HG03342 (cell line): ENCODE results near the gene BEX3.
"Not testable (repeated sequence)": the region's sequence is repeated elsewhere in the genome, so short reads cannot be mapped to it uniquely, and the experiment has no call there.

Experiments used
- ATAC-seq: cut with Tn5 transposase; IDR thresholded peaks from one replicate; pipeline ENCODE4 v1.9.1; 2021; ENCODE audit warnings: mild to moderate bottlenecking, moderate library complexity; ENCODE audit not compliant: unreplicated experiment

The BEX3 gene

DNA sequence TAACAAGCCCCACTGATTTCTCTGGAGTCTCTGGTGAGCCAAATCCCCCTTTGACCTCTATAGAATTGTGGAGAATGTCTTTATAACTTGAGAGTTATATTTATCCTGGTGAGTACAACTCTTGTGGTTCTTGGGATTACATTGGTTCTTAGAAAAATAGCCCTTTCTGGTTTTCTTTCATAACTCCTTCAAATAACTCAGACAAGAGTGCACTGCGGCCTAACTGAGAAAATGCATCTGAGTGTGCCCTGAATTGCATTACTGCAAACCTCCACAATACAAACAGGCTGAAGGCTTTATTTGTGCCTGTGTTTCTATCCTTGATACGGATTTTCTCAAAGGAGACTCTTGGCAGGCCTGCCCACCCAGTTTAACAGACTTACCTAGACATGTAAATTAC is 2.7 kb downstream of the BEX3 start:
- no peak for ATAC-seq

DNA sequence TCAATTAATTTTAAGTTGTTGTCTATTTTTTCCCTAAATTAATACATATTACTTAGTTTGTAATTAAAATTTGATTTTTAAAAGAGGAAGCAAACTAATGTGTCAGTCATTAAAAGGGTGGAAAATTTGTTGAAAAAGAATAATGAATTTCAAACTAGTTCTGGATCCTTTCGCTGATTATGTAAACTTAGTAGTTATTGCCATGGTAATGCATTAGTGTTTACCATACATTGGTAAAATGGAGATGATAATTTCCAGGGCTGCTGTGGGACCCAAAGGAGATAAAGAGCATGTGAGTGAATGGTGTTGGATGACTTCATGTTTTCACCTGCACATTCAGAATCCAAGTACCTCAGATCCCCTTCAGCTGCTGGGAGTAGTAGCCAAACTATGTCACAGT is 6.5 kb downstream of the BEX3 start:
- ATAC-seq, result no peak

DNA sequence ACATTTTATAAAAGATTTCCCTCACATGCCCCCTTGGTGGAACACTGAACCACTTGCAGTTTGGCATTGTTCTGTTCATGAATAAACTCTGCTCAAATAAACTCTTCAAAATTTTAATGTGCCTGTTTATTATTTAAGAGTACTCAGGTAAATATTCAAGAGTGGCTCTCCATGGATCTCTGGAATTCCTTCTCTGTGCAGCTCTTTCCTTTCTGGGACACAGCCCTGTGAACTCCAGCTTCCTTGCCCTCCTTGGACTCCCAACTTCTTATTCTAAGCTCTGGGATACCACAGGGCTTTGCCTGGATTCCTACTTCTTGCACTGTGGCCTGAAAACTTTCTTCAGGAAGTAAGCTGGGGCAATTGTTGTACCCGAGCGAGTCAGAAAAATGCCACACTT is 8.3 kb downstream of the BEX3 start:
- no peak for ATAC-seq

DNA sequence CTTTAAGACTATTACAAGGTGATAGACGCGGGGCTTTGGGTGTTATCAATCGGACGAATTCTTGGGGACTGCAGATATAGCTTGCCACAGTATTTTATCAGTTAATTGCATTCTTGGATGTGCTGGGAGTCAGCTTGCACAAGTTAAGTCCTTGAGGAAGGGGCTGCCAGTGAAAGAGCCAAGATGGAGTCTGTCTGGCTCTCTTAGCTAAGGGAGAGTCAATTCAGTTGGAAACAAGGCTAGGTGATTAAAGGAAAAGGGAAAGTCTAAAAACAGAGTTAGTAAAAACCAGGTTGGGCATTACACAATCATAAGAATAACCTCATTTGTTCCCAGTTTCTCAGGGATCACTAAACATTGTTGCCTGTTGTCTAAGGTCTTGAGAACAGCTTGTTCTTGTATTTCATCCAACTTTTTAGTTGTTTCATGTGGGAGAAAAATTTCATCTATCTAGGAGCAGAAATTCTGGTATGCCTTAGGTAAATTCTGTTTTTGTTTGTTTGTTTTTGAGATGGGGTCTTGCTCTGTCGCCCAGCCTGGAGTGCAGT is 9.0 kb downstream of the BEX3 start:
- not testable (repeated sequence) for ATAC-seq

DNA sequence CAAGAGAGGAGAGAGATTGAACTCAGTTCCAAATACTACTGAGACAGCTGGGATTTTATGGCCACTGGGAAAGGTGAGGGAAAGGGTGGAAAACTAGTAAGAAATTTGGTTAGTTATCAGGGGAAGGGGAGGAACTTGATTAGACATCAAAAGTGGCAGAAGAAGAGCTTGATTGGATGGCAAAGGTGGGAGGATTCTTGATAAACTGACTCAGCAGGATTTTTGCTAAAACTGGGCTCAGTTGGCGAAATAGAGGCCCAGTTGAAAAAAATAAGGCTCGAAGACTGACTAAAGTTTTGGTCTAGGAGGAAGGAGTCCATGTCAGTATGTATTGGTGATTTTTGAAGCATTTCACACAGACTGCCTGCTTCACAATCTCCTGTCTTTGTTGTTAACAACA is 10.0 kb downstream of the BEX3 start:
- ATAC-seq, result no peak

DNA sequence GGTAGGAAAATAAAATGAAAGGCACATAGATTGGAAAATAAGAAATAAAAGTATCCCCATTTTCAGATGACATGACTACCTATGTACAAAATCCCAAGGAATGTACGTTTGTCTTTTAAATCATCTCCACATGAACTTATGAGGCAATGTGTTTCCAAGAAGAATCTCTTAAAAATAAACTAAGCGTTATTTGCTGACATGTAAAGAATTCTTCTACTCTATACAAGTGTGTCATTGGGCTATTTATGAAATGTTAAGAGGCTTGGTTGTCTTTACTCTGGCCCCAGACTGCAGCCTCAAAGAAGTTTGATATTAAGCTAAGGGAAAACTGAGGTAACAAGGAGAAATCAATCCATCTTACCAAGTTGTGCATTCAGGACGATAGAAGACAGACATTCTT is 17.1 kb downstream of the BEX3 start:
- ATAC-seq, result no peak

DNA sequence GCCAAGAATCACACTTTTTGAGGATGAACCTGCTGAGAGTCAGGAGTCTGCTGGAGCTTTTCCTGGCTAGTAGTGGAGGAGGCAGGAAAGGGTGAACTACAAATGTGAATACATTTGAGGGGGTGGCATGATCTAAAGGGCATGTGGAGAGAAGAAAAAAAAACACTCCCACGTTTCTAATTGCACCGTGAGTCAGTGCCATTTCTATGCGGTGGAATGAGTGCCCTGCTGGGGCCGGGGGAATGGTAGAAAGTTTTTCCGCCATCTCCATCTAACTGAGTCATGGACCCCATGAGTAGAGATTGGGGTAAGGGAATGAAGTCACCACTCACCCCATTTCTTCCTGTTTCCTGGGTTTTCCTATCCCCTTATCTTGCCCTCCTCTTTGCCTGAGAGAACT is 19.8 kb downstream of the BEX3 start:
- ATAC-seq, result no peak

DNA sequence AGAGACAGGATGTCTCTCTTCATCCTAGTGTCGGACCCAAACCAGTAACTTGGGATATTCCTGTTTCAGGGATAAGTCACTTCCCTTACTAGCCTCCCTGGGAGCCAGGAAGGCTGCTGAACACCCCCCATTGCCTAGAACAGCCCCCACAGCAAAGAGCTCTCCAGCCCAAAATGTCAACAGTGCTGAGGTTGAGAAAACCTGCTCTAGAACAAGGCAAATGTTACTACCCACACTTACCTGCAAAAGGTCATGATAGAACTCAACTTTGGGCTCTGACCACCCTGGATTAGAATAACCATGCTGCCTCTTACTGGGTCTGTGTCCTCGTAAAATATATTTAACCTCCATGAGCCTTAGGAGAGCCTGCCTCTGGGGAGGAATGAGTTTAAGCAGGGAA is 20.3 kb downstream of the BEX3 start:
- no peak for ATAC-seq

DNA sequence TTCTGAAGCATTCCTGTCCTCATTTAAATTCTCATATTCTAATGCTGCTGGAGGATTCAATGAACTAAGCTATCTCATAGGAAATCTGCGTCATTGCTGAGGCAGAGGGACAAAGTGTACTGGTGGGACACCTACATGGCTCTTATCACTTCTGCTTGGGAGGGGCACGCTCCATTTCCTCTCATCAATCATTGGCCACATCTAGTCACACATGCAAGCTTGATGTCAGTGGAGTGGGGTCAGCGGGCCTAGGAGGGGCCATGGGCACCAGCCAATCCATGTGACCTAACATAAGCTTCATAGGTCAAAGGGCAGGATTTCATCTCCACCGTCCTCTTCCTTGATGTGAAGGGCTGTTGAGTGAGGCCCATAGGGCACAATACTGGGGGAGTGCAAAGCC is 21.4 kb downstream of the BEX3 start:
- no peak for ATAC-seq

DNA sequence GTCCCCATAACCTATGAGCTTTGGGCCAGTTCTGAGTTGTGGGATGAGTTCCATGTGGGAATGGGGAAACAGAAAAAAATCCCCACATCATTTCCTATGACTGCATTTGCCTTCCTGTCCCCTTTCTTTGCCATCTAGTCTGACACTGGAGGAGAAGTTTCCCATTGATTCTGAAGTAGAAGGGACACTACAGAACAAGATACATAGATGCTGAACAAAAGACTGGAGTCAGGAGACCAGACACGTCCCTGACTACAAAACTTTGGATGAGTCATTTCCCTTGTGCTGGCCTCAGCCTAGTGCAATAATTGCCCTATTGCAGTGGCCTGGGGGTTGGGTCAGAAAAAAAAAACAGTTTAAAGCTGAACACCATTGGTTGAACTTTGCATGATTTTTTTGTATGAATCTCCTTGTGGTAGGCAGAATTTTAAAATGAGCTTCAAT is 22.1 kb downstream of the BEX3 start:
- ATAC-seq, result no peak

DNA sequence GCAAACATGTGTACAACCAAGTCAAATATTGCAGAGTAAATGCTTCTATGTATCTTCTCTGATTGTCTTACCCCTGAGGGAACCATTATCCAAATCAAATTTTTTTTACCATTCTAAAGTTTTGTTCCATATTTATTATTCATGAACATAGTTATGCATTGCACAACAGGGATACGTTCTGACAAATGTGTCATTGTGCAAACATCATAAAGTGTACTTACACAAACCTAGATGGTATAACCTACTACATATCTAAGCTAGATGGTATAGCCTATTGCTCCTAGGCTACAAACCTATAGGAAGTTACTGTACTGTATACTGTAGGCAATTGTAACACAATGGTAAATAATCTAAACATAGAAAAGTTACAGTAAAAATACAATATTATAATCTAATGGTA is 23.4 kb downstream of the BEX3 start:
- no peak for ATAC-seq

DNA sequence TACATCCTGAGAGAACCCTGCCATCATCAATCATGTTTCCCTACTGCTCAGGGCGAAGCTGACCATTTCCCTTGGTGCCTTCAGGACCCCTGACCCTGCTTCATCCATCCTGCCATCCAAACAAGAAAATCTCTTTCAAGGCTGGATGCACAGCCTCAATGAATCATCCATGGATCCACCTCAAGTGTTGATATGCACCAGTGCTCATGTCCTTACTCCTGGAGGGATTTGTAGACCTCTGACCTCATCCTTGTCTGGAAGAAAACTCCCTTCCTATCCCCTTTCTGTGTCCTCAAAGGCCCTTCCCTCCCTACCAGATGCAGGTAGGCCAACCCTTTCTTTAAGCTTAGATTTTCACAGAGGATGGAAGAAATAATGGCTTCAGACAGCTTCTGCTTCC is 24.6 kb downstream of the BEX3 start:
- no peak for ATAC-seq

DNA sequence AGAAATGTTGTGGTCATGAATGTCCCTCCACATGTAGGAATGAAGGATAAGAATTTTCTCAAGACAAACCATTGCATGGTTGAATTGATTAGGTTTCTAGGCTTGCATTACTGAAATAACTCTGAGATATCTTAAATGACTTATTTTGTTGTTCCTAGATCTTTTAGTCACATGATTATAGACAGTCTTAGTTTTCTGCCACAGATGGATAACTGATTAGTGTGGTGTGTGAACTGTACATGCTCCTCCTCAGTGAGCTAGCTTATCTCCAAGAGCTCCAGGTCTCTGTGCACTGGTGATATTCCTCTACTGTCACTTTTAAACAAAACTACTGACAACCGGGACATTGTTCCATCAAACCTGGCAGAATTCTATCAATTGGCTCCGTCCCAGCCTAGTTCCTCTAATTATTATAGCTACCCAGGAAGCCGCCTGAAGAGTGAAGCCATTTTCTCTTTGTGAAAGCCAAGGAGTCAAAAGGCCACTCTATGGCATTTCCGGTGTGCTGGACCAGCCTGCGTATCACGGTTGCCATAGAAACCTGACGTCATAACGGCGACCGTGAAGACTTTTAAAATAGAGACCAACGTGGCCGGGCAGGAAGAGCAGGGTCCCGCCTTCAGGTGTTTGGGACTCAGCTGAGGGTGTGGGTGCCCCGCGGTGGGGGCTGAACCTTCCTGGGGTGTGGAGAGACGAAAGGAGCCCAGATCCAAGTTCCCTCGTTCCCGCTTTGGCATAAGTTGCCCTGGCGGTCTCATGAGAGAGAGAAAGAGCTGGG is 28.1 kb downstream of the BEX3 start:
- ATAC-seq, result peak; percentile 94

DNA sequence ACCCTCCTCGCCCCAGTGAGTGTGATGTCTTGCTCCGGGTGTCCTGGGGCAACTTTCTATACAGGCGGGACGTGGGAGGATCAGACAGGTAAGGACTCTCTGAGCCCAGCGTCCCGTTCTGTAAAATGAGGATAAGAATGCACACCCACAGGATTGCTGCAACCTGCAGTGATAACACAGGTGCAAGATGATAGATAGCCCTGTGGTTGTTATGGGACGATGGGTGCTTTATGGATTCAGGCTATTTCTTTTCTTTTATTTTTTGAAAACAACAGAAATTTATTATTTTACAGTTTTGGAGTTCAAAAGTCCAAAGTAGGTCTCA is 28.6 kb downstream of the BEX3 start:
- no peak for ATAC-seq

DNA sequence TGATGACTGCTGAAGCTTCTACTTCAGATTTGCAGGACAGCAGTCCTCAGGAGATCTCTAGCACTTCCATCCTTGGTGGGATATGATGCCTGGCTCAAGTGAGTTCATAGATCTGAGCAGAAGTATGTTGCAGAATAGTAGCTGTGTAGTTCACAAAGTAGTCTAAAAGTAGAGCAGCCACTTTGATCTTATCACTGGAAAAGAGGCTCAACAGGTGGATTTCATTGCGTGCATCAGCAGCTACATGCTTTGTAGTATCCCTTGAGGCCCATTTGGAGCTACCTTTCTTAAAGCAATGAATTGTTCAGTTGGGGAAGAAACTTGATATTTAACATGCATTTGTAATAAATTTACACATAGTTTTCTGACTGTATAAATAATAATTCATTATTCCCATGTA is 29.9 kb downstream of the BEX3 start:
- ATAC-seq, result no peak

DNA sequence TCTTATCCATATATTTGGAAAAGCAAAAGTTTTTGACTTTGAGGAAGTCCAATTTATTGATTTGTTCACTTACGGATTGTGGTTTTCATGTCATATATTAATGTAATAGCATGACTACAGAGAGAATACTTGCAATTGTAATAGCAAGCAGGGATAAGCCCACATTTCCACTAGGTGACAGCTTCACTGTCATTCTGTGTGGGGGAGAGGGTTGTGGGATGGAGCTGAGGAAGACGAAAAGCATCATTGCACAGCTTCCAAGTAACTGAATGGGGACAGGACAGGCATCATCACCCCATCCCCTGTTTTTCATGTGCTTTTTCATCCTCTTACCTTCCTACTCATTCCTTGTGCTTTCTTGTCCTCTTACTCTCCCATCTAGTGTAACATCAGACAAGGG is 31.4 kb downstream of the BEX3 start:
- no peak for ATAC-seq

DNA sequence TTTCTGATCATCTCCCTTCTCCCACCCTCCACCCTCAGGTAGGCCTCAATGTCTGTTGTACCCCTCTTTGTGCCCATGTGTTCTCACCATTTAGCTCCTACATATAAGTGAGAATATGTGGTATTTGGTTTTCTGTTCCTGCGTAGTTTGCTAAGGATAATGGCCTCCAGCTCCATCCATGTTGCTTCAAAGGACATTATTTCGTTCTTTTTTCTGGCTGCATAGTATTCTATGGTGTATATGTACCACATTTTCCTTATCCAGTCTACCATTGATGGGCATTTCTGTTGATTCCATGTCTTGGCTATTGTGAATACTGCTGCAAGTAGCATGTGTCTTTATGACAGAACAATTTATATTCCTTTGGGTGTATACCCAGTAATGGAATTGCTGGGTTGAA is 35.4 kb downstream of the BEX3 start:
- ATAC-seq, result not testable (repeated sequence)

DNA sequence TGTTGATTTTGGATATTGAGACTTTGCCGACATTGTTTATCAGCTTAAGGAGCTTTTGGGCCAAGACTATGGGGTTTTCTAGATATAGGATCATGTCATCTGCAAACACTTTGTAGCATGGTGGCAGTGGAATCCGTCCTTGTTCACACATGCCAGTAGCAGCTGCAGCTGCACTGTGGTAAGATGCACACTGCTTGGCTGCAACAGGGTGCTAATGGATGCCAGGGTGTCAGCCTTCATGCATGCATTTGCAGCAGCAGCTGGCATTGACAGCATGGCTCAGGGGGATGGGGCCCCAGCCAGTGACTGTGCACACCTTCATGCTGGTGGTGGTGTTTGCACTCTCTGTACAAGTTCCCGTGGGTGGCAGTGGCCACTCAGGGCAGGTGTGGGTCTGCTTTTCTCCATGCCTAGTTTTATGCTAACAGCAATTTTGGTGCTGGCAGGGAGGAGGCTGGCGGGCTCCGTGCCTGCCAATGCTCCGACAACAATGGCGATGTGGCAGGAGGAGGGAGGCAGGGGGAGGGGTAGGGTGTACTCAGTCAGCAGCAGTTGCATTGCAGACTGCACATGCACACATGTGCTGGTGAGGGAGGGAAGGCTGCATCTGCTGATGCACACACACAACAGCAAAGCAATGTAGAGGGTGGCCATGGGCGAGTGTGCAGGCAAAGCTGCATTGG is 37.5 kb downstream of the BEX3 start:
- no peak for ATAC-seq

DNA sequence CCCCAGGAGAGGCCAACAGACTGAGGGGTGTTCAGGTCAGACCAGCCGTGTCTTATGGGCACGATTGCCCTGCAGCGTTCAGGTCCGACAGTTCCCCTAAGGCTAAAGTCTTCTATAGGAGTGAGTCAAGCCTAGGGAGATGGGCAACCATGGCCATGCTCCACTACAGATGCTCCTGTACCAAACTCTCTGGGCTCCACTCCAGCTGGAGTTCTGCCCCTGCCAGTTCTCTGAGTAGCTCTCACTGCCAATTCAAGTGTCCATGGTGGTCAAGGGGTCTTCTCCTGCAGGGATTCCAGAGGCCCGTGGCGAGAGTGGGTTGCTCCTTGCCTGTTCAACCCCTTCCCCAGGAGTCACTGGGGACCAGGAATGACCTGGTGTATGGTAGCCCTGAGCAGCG is 38.2 kb downstream of the BEX3 start:
- no peak for ATAC-seq

DNA sequence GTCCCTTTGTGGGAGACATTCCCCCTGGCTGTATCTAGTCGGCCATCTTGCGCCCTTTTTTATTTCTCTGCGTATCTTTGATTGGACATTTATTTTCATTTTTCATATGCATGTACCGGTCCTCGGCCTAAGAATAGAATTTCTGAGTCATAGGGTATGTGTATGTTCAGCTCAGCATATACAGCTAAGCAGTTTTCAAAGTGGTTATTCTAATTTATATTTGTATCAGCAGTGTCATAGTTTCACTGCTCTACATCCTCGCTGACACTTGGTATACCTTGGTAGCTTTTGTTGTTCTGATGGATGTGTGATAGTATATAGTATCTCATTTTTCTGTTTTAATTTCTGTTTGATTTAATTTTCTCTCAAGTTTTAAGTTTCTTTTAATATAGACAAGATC is 38.7 kb downstream of the BEX3 start:
- no peak for ATAC-seq

DNA sequence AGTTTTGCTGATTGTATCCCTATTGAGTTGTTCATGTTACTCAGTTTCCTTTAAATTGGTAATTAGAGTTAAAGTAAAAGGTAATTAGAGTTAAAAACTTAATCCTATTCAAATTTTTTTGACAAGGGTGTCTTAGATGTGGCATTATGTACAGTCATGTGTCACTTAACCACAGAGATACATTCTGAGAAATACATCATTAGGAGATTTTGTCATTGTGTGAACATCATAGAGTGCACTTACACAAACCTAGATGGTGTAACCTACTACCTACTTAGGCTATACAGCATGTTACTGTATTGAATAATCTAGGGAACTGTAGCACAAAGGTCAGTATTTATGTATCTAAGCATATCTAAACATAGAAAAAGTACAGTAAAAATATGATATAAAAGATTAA is 39.2 kb downstream of the BEX3 start:
- ATAC-seq, result no peak

DNA sequence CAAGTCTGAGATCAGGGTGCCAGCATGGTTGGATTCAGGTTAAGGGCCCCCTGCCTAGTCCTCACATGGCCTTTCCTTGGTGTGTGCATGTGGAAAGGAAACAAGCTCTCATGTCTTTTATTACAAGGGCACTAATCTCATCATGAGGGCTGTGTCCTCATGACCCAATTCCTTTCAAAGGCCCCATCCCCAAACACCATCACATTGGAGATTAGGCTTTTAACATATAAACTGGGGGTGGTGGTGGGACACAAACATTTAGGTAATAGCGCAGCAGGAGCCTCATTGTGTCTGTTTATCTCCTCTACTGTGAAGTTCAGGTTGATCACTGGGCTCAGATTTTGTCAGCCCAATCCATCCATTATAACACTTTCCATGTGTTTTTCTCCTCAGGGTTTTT is 41.0 kb downstream of the BEX3 start:
- no peak for ATAC-seq

DNA sequence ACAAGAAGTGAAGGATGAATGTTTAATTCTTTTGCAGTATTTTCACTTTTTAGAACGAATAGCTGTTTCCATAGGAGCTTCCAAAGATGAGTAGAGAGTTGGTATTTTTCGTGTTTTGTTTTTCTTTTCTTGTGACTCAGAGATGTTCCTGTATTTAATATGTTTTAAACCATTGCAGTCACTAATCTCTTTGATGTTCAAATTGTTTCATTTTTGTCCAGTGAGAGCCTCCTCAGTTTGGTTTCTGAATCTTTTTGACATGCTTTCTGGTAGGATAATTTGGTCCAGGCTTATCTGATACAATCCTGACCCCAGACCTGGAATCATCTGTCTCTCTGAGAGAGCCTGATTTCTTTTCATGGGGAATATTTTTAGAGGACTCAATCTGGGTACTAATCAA is 41.6 kb downstream of the BEX3 start:
- ATAC-seq, result no peak
